SJSA1 (cell line): ENCODE data around the gene SHOX. TPM values are rescaled to one million over a fixed set of nuclear protein-coding genes. Genes with fewer than 3 reads are reported as not detected.
"Not testable (repeated sequence)": the region's sequence is repeated elsewhere in the genome, so short reads cannot be mapped to it uniquely, and the experiment has no call there.

Source experiments
- DNase-seq, 2 experiments: peaks; one replicate each; pipeline ENCODE4 v3.0.0-alpha.2; 2015 to 2020; ENCODE audit warnings: low spot score in 2 of 2, low read depth in 1 of 2
- H3K27ac ChIP-seq: fragments of 250-450 bp; sonication (Bioruptor Pico); 2 replicates; pipeline ENCODE4 v1.5.1; 2020; ENCODE audit warnings: mild to moderate bottlenecking, moderate library complexity
- H3K27me3 ChIP-seq: fragments of 250-450 bp; sonication (Bioruptor Pico); replicated peaks from 2 replicates; pipeline ENCODE4 v1.5.1; 2020; ENCODE audit warnings: mild to moderate bottlenecking, moderate library complexity
- H3K36me3 ChIP-seq: fragments of 250-450 bp; sonication (Bioruptor Pico); 2 replicates; pipeline ENCODE4 v1.5.1; 2020; ENCODE audit warnings: mild to moderate bottlenecking
- H3K4me1 ChIP-seq: fragments of 250-450 bp; sonication (Bioruptor Pico); replicated peaks from 2 replicates; pipeline ENCODE4 v1.6.1; 2021; ENCODE audit warnings: mild to moderate bottlenecking
- H3K4me3 ChIP-seq: fragments of 250-450 bp; sonication (Bioruptor Pico); 2 replicates; pipeline ENCODE4 v1.5.1; 2020; ENCODE audit warnings: mild to moderate bottlenecking
- H3K9me3 ChIP-seq: fragments of 250-450 bp; sonication (Bioruptor Pico); replicated peaks from 2 replicates; pipeline ENCODE4 v1.5.1; 2020; ENCODE audit warnings: mild to moderate bottlenecking
- total RNA-seq: library from RNA; depleted of rRNA; stranded (reverse); fragments of >200 nt; shearing (Covaris generic); gene quantifications from 2 replicates; pipeline ENCODE4 v1.2.3, GENCODE V29; 2014

Gene SHOX
- total RNA-seq, 1 experiment from 2014 or later: not detected

- Histone ChIP-seq H3K4me3 (no peak overlapping the region), H3K9me3 (peaks cover 3% of the 10 kb centered on the region; the same call in 1 of the 2 replicates), H3K4me1 (no peaks in the 10 kb centered on the region), H3K27ac (no peak overlapping the region), H3K36me3 (no peaks in the 10 kb centered on the region), H3K27me3 (no peaks in the 10 kb centered on the region)
- peak in 1 of 2 experiments; percentile 19 for DNase-seq
These were observed 13.2 kb upstream of the SHOX start for GRCh38 chrX:617401-617800.

DNA sequence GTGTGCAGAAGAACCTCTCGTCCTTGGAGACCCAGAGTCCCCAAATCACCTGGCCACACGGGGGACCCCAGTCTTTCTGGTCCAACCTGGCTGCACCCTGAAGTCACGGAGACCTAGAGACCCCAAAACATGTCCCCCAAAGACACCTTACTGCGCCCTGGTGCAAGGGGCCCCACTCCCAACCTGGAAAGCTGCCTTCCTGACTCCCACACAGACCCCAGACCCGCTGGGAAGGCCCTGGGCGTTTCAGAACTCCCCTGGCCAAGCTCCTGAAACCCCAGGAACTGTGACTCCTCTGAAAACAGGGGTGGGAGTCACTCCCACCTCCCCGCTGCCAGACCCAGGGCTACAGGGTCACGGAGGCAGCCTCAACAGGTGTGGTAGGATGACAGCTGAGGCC lies 12.7 kb upstream of the SHOX start:
- peaks cover 3% of the 10 kb centered on the region; the same call in 1 of the 2 replicates for H3K9me3 ChIP-seq
- H3K4me1 ChIP-seq: no peaks in the 10 kb centered on the region
- no peaks in the 10 kb centered on the region for H3K27me3 ChIP-seq
- no peak overlapping the region for H3K27ac ChIP-seq
- H3K4me3 ChIP-seq: no peak overlapping the region
- peak in 1 of 2 experiments; percentile 16 for DNase-seq
- H3K36me3 ChIP-seq: no peaks in the 10 kb centered on the region

GRCh38 chrX:618304-618703 lies 12.3 kb upstream of the SHOX start:
- not testable (repeated sequence) for H3K27ac ChIP-seq, H3K36me3 ChIP-seq, H3K27me3 ChIP-seq, H3K4me1 ChIP-seq, H3K9me3 ChIP-seq, H3K4me3 ChIP-seq, DNase-seq

DNA sequence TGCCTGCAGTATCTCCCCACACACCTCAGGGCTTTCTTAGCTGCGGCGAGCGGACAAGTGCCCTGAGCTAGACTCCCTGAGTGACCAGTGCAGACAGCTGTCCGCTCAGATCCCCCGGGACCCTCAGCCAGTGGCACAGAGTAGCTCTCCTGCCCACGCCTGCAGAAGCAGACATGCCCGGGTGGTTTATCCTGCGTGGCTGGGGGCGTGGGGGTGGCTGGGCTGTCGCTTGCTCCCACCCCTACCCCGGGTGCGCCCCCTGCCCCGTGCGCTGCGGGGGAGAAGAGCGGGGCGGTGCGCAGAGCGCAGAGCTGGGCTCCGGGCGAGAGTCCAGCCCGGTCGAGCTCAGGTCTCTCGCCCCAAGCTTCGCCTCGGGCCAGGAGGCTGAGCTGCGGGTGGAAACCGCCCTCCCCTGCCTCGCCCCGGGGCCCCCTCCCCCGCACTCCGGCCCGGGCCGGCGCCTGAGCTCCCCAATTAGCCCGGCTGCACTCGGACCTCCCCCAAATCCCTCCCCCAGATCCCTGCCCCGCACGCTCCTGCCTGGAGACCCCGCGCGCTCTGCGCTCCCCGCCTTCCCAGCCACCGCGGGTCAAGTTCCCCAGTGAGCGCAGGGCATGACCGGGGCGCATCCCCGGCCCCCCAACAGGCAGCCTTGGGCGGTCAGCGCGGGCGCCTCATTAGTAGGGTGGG lies 11.7 kb upstream of the SHOX start:
- peak in 1 of 2 experiments; percentile 20 for DNase-seq
- Histone ChIP-seq H3K9me3 (peaks cover 3% of the 10 kb centered on the region; the same call in 1 of the 2 replicates), H3K27me3 (no peaks in the 10 kb centered on the region), H3K4me3 (no peak overlapping the region), H3K27ac (no peak overlapping the region), H3K4me1 (no peaks in the 10 kb centered on the region), H3K36me3 (no peaks in the 10 kb centered on the region)

- H3K9me3 ChIP-seq: peaks cover 3% of the 10 kb centered on the region; the same call in 1 of the 2 replicates
- no peaks in the 10 kb centered on the region for H3K27me3 ChIP-seq
- no peaks in the 10 kb centered on the region for H3K4me1 ChIP-seq
- DNase-seq: peak in 1 of 2 experiments; percentile 30
- H3K27ac ChIP-seq: no peak overlapping the region
- H3K36me3 ChIP-seq: no peaks in the 10 kb centered on the region
- H3K4me3 ChIP-seq: no peak overlapping the region
These were observed 11.2 kb upstream of the SHOX start for GRCh38 chrX:619451-619811.

DNA sequence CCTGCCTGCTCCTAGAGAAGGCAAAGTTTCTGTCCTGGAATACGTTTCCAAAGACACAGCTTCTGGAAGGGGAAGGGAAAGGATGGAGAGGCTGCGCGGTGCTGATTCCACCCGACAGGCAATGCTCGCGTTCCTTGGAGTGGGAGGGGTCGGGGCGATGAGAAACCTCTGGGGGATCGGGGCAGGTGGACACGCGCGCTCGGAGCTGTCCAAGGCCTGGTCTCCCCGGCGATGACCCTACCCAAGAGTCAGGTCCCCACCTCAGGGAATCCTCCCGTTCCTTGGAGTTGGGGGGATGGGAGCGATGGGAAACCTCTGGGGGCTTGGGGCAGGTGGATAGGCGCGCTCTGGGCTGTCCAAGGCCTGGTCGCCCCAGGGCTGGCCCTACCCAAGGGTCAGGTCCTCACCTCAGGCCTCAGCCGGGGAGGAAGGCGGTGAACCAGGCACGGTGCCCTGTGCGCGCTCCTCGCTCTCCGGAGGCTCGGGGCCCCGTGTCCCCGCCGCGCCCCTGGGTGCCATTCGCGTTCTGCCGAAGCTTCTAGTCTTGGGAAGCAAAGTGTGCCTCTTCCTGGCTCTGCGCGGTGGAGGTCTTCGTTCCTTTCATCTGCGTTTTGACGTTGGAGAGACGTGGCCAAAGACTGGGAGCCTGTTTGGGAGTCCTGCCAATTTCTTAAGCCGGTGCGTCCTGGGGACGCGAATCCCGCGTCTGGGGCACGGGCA lies 10.6 kb upstream of the SHOX start:
- Histone ChIP-seq H3K4me1 (no peaks in the 10 kb centered on the region), H3K27me3 (no peaks in the 10 kb centered on the region), H3K4me3 (no peak overlapping the region)

DNA sequence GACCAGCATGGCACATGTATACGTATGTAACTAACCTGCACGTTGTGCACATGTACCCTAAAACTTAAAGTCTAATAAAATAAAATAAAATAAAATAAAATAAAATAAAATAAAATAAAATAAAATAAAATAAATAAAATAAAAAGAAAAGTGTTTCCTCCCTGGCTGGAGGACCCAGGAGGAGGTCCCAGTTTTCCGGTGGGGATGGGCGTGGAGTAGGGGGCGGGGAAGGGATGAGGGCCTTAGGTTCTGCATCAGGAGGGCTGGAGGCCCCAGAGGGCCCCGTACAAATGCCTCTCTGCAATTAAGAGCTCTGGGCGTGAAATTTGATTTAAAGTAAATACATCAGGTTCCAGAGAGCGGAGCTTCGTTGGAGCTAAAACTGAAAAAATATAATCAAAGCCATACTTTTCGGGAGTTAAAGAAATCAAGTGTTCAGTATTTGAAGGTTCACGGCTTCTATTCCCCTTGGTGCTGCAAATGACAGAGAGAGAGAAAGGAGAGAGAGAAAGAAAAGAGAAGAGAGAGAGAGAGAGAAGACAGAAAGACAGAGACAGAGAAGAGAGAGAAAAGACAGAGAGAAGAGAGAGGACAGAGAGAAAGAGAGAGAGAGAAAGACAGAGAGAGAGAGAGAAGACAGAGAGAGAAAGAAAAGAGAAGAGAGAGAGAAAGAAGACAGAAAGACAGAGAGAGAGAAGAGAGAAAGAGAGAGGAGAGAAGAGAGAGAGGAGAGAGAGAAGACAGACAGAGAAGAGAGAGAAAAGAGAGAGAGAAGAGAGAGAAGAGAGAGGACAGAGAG lies 8.7 kb upstream of the SHOX start:
- Histone ChIP-seq H3K4me3 (no peak overlapping the region), H3K27me3 (no peaks in the 10 kb centered on the region), H3K9me3 (0 out of 2 replicates have a peak, but pooled peaks cover 3% of the 10 kb centered on the region), H3K27ac (no peak overlapping the region), H3K4me1 (no peaks in the 10 kb centered on the region), H3K36me3 (no peaks in the 10 kb centered on the region)
- no peak for DNase-seq

More for the DNA sequence above, 10.6 kb upstream of the SHOX start:
- peak in 1 of 2 experiments; percentile 32 for DNase-seq
- Histone ChIP-seq H3K27ac (no peak overlapping the region), H3K9me3 (peaks cover 3% of the 10 kb centered on the region; the same call in 1 of the 2 replicates), H3K36me3 (no peaks in the 10 kb centered on the region)

GRCh38 chrX:622802-623201 lies 7.8 kb upstream of the SHOX start:
- not testable (repeated sequence) for H3K27me3 ChIP-seq, DNase-seq, H3K4me1 ChIP-seq, H3K9me3 ChIP-seq, H3K36me3 ChIP-seq, H3K4me3 ChIP-seq, H3K27ac ChIP-seq

DNA sequence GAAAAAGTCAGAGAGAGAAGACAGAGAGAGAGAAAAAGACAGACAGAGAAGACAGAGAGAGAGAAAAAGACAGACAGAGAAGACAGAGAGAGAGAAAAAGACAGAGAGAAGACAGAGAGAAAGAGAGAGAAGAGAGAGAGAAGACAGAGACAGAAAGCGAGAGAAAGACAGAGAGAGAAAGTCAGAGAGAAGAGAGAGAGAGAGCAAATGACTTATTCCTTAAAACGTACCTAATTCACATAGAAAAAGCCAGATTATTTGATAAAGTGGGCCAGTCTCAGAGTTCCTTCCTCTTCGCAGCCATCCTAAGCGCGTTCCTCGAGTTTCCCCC lies 7.4 kb upstream of the SHOX start:
- no peak overlapping the region for H3K27ac ChIP-seq
- no peak for DNase-seq
- 0 out of 2 replicates have a peak, but pooled peaks cover 3% of the 10 kb centered on the region for H3K9me3 ChIP-seq
- no peaks in the 10 kb centered on the region for H3K36me3 ChIP-seq
- H3K27me3 ChIP-seq: no peaks in the 10 kb centered on the region
- no peaks in the 10 kb centered on the region for H3K4me1 ChIP-seq
- no peak overlapping the region for H3K4me3 ChIP-seq

- Histone ChIP-seq H3K36me3 (no peaks in the 10 kb centered on the region), H3K27ac (no peak overlapping the region), H3K4me1 (no peaks in the 10 kb centered on the region), H3K27me3 (no peaks in the 10 kb centered on the region), H3K9me3 (0 out of 2 replicates have a peak, but pooled peaks cover 3% of the 10 kb centered on the region), H3K4me3 (no peak overlapping the region)
- peak in 1 of 2 experiments; percentile 29 for DNase-seq
These were observed 6.8 kb upstream of the SHOX start for GRCh38 chrX:623599-624315.

DNA sequence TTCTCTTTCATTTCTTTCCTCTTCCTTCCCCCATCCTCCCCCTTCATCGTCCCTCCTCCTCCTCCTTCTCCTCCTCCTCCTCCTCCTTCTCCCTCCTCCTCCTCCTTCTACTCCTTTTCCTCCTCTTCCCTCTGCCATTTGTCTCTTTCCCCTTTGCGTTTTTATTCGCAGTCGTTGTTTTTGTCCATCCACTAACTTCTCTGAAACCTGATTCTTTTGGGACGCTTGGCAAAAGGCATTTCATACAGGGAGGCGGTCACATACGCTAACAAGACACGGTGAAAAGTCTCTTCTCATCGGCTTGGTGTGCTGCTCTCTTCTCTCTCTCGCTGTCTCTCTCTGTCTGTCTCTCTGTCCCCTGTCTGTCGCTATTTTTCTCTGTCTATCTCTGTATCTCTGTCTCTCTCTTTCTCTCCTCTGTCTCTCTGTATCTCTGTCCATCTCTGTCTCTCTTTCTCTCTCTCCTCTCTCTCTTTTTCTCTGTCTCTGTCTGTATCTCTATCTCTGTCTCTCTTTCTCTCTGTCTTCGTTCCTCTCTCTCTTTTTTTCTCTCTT lies 5.4 kb upstream of the SHOX start:
- Histone ChIP-seq H3K4me1 (no peaks in the 10 kb centered on the region), H3K27me3 (no peaks in the 10 kb centered on the region), H3K4me3 (no peak overlapping the region), H3K36me3 (no peaks in the 10 kb centered on the region), H3K9me3 (peaks cover under 1% of the 10 kb centered on the region; the same call in 1 of the 2 replicates), H3K27ac (no peak overlapping the region)
- no peak for DNase-seq

- not testable (repeated sequence) for H3K36me3 ChIP-seq, H3K4me1 ChIP-seq, DNase-seq, H3K4me3 ChIP-seq, H3K27ac ChIP-seq, H3K27me3 ChIP-seq, H3K9me3 ChIP-seq
These were observed 4.5 kb upstream of the SHOX start for GRCh38 chrX:626047-626446.
